Stimulated activated CD4-positive, alpha-beta T cell treated with anti-CD3 and anti-CD28 coated beads, TNF-alpha, amount 100 ng/mL, for 24 hours (primary cell): Measurements from ENCODE around the gene GPATCH2.
A peak's percentile ranks its signal among the peaks of the same experiment; 100 is the strongest.
"Not testable (repeated sequence)": the region's sequence is repeated elsewhere in the genome, so short reads cannot be mapped to it uniquely, and the experiment has no call there.

Experiments
- DNase-seq, 3 experiments: peaks; one replicate each; pipeline ENCODE4 v3.0.0-alpha.2; 2020; ENCODE audit warnings: low read depth in 3 of 3

GPATCH2 gene

DNA sequence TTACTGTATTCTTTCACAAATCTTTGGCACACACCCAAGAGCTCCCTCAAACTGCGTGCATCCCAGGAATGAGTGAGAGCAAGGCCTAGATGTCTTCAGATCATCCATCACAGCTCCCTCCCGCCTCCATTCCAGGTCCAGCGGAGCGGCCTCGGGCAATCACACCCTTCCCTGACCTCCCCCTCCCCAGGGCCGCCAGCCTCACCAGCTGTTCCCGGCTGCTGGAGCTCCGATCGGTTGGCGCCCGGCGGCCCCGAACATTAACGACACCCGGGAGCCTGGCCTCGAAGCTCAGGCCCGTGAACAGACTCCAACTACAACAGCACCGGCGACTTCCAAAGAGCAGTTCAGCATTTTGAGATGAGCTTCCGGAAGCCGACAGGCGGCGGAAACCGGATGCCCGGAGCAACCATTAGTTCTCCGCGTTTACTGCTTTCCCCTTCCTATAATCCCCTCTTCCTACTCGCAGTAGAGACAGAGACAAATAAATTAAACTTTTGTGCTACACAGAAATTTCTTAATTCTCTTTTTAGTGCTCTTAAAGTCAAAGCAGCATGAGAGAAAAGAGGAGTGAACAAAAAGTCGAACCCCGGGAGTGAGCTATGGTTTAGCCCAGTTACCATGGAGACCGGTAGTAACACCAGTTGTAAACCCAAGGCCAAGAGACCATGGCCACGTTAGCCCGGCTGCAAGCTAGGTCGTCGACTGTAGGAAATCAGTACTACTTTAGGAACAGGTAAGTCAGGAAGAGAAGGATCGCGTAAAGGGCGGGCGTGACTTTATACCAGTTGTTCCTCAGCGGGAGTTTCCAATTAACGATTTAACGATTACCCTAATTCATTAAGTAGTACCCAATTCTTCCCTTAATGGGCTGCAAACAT, at the start of gene GPATCH2, which contains the start of gene SPATA17:
TSS of gene GPATCH2 (minus strand) at position 380 of the 881 bp plus-strand sequence. CDS start at position 261, 119 bp downstream.
TSS of gene SPATA17 (plus strand) at position 634 of the 881 bp plus-strand sequence. CDS start at position 669, 35 bp downstream.
- peak; percentile 48 to 64 (median 63) for DNase-seq

DNA sequence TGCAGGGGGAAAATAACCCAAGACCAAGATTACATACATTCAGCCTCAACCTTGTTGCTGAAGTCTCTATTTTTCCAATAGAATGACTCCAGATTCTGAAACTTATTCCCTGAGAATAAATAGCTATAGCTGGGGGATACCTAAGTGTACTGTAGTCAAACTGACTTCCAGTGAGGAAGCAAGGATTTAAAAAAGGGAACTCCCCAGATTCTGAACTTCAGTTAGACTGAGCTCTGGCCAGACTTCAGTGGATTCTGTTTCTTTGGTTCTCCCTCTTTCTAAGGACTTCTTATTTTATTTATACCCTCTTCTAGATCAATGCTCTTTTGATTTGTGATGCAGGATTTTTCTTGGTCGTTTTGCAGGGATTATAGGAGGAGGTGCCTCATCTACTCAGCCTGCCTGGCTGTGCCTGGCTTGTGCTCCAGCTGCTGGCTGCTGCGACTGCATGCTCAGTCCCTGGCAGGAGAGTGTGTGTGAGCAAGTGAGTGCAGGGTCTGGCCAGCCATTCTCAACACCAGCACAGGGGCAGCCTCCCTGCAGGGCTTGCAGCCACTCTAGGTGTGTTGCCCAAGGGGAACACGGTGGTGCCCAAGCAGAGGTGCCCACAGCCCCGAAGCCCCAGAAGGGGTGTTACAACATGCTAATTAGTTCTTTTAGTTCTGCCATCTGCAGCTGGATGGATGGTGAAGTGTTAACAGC, 43.3 kb upstream of the GPATCH2 start:
- no peak for DNase-seq

DNA sequence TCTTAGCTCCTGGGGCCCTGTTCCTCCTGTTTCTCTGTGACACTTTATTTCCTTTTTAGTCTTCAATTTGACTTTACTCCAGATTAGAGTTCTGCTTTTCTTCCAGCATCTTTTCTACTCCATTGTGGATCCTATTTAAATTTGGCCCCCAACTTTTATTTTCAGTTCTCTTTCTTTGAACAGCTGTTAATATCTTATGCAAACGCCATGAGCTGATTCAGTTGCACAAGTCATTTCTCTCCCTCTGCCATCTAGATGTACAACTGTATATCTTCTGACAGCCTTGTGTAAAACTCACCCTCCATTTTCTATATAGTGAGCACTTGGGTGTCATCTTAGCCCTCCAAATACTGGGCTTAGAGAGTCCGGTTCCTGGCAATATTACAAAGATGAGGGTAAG, 42.5 kb upstream of the GPATCH2 start:
- no peak for DNase-seq

DNA sequence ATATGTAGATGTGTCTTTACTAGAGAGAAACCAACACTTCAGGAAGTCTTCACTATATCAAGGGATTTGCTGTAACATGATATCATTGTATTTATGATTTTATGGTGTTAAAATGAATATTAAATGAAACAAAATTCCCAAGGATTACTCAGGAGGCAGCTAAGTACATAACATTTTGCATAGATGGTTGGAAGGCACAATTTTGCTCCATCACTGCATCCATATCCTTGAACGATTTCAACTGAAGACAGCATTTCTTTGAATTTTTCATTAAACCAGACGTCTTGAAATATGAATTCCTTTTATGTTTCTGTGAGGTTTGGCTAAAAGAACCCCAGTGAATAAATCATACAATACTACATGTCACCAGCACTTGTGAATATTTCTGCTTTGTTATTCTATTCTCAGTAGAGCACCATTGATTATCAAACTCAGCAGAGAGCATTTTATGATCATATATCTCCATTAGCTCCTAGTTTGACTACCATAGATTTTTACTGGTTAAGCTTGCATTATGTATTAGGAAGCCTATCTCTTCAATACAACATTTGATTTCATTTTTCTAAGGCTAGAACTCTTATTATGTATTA, 37.6 kb upstream of the GPATCH2 start:
- no peak for DNase-seq

DNA sequence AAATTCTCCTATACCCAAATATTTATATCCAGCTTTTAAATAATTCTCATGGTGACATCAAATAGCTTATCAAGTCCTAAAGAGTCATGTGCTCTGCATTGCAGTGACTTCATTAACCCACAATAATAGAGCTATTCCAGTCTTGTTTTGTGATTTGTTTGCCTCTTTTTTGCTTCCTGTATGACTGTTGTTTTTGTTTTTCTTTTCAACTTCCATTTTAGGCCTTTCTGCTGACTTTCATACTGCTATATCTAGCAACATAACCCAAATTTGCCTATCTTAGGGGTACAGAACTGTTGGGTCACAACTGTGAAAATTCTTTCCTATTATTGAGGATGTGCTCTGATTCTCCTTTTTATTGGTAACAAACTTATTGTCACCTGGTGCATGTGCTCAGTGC, 30.5 kb upstream of the GPATCH2 start:
- no peak for DNase-seq

DNA sequence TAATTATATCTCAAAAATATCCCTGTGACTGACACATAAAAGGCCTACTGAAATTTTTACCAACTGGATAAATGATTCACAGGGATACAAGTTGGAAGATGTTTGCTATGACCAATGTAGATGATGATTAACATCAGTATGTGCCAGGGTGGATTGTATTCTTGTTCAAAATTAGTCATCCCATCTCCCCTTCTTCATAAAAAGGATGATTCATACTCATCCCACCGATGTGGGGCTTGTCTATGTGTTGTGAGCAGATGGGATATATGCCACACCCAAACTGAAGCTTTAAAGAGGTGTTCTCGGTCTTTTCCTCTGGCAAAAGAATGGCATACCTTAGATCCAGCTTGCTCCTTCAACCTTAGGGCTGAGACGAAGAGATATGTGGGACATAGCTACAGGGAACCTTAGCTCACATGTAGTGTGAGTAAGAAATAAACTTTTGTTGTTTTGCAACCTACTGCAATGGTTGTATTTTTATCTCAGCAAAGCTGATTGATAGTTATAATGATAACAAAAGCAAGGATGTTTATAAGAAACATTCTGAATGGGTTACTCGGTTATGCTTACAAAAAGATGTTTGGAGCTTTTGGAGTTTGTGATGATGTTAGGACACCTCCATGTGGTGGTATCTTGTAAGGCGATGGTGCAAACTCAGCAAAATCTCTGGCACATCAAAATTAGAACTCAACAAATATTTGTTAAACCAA, 29.6 kb upstream of the GPATCH2 start:
- no peak for DNase-seq

DNA sequence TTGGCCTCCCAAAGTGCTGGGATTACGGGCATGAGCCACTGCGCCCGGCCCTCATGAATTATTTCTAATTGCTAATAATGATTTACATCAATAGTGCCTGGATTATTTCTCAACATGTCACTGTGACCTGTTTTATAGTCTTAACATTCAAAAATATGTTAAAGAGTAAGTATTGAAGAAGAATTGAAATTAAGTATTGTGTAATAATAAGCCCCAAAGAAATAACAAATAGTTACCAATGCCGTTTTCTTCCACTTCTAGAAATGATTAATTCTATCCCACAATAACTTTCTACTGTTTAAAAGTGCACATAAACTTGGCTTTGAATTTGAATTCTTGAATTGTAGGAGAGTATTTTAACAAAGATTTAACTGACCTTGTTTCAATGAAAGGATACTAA, 19.8 kb upstream of the GPATCH2 start:
- DNase-seq: no peak

DNA sequence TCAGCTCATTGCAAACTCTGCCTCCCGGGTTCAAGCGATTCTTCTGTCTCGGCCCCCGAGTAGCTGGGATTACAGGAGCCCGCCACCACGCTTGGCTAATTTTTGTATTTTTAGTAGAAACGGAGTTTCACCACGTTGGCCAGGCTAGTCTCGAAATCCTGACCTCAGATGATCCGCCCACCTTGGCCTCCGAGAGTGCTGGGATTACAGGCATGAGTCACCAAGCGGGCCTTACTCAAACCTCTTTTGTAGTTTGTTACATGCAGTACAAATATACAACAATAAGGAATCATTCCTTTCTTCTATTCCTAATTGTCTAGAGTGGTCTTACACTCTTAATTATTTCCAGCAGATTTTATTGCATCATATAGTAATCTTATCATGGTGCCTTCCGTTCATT, 16.9 kb upstream of the GPATCH2 start:
- no peak for DNase-seq

DNA sequence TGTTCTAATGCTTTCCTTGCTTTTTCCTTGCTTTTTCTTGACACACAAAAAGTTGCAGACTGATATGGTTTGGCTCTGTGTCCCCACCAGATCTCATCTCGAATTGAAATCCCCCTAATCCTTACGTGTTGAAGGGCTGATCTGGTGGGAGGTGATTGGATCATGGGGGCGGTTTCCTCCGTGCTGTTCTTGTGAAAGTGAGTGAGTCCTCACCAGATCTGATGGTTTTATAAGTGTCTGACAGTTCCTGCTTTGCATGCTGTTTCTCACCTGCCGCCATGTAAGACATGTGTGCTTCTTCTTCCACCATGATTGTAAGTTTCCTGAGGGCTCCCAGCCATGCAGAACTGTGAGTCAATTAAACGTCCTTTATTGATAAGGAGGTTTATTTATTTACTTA, 11.6 kb upstream of the GPATCH2 start:
- DNase-seq: no peak

DNA sequence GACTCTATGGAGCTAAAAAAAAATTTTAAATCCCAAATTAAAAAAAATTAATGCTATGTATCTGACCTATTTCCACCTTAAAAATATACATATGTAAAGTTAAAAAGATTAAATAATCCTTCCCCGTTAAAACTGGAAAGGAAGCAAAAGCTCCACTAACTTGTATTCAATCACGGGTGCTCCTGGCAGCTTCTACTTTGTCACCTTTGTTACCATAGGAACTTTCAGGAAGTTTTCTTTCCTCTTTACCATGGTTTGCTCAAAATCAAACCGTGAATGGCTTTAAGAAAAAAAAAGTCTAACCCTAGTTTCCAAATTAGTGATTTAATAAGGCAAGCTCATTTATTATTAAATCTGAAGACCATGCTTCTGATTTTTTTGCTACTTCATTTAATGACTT, 3.5 kb downstream of the GPATCH2 start:
- DNase-seq: no peak

DNA sequence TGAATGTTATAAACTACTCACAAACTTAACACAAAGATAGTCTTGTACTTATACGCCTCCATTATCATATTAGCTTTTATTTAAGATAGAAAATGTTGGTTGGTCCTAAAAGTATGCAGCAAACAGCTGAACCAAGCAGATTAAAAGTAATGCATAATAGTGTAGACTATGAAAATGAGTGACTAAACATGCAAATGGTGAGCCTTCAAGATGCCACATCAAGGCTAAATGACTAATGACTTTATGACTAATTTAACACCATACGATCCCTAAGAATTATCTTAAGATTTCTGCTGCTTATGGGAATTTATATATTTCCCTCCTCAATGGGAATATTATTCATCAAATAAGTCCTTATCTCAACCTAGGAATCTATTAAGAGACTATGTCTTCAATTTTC, 4.6 kb downstream of the GPATCH2 start:
- no peak for DNase-seq

DNA sequence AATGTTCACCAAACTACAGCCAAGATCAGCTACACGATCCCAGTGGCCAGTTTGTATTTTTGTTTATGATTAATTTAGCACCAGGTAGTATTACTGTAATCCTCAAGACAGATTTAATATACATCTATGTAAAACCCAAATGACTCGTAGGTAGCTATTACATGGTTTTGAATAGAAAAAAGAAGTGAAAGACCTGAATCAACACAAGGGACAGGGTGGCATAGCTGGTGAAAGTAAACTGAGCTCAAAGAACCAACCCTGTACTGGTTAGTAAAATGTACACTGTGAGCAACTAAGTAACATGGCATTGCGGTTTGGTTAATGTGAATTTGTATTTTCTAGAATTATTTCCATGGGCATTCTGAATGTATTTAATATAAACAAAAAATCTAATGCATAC, 8.8 kb downstream of the GPATCH2 start:
- no peak for DNase-seq

DNA sequence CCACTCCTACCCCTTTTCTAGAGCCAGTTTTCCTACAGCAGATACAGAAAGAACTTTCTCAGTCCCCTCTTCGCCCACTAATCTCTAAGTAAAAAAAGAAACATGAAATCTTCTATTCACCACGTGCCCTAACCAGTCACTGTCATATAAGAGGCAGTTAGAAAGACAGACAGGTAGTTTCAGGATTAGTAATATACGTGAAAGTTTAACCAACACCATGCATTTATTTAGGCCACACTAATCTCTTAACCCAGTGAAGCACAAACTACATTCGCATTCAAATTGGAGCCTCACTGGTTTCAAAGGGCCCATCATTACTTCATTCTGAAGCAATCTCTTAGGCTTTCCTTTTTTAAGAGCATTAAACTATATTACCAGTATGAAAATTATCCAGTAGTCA, 10.1 kb downstream of the GPATCH2 start:
- no peak for DNase-seq

DNA sequence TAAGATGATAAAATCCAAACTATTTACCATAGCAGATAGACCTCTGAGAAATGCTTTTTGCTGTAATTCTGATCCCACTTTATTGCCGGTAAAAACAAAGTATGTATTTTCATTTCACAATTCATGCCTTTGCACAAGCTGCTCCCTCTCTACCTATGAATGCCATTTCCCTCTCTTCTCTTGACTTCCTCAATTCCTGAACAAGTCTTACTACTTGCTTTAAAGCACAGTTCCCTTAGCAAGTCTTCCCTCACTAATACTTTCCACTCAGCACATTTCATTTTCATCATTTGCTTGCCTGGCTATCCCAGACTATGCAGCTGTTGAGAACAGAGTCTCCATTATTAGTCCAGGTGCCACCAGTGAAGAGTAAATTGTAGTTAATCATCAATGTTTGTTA, 13.8 kb downstream of the GPATCH2 start:
- no peak for DNase-seq

DNA sequence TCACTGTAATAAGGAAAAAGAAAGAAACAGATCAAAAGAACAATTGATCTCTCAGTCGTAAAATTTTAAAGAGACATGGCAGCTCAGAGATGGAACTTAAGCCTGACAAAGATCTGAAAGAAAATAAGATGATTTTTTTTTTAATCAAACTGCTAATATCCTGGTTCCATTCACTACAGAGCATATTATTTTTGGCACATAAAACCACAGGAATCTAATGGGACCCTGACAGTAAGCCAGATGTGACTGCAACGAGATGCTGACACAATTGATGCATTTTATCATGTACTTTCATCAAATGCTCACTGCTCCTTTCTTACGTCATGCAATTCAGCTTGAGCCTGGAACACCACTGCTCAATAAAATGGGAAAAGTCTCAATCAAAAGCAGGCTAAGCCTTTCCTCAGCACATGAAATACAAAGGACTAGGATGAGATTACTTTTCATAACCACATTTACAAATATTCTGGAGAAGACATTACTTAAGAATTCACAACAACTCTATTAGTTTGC, 16.6 kb downstream of the GPATCH2 start:
- no peak for DNase-seq

DNA sequence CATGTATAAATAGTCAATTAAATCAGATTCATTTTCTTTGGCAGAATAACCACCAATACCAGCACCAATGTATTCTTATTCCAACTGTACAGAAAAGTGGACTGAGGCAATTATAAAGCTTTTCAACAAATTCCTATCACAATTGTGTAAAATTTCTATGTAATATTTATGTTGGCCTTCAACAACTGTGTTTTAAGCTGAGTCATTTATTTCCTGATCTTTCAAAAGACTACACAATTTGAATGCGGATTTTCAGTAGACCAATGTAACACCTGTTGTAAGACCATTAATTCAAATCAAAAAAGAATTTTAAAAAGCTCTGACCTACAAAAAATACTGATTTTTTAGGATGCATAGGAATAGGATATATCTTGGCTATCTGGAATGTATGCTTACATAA, 25.5 kb downstream of the GPATCH2 start:
- DNase-seq: no peak

DNA sequence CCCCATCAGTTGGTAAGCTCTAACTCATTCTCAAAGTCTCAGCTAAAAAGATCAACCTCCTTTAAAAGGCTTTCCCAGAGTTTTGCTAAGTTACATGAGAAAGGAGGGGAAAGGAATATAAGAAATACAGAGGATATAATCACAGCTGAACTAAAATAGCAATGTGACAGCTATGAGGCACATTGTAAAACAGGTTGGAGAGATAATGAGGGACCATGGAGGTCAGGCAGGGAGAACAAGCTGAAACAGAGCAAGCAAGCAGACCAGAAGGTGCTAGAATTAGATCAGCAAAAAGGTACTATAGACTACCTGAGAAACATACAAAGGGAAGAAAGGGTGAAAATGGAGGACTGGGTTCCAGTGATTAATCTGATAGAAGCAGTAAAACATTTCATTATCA, 28.5 kb downstream of the GPATCH2 start:
- no peak for DNase-seq

DNA sequence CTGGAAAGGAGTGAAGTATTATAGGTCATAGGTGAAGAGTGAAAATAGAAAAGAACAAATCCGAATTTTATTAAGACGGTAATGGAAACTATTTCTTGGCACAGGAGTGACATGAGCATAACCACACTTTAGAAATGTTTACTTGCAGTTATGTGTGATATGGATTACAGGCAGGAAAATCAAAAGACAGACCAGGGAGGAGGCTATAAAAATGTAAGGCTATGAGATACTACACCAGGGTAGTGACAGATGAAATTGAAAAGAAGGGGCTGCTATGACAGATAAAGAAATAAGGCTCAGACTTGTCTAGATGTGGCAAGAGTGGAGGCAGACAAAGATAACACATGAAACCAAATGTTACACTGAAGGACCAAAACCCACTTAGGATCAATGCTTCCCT, 31.7 kb downstream of the GPATCH2 start:
- DNase-seq: no peak

DNA sequence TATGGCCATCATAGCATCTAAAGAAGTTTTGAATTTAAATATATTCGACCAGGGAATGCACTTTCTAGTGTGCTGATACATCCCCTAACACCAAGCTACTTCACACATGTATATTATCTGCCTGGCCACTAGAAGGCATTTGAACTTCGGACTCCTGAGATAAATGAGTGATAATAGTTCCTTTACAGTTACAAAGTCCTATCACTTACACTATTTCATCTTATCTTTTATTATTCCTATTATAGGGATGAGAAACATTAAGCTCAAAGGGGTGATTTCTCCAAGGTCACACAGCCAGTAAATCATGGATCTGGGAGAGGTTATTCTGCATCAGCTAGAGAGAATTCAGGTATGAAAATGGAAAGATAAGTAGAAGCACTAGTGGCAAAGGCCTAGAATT, 40.3 kb downstream of the GPATCH2 start:
- DNase-seq: no peak

DNA sequence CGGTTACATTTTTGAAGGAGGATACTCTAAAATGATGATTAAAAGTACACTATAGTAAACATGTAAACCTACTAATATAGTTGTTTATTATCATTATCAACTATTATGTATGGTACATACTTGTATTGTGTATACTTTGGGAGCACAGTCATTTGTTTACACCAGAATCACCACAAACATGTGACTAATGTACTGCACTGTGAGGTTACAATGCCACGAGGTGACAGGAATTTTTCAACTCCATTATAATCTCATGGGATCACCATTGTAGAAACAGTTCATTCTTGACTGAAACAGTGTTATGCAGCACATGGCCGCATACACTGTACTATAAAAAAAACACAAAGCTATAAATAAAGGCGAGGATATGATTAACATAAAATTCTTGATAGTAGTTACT, 44.3 kb downstream of the GPATCH2 start:
- DNase-seq: no peak

DNA sequence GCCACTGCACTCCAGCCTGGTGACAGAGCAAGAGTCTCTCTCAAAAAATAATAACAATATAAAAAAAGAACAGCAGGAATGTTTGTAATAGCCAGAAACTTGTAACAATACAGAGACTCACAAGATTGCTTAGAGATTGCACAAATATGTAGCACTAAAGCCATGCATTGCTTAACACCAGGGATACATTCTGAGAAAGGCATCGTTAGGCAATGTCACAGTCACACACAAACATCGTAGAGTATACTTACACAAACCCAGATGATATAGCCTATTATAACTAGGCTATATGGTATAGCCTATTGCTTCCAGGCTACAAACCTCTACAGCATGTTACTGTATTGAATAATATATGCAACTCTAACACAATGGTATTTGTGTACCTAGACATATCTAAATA, 45.3 kb downstream of the GPATCH2 start:
- DNase-seq: no peak

DNA sequence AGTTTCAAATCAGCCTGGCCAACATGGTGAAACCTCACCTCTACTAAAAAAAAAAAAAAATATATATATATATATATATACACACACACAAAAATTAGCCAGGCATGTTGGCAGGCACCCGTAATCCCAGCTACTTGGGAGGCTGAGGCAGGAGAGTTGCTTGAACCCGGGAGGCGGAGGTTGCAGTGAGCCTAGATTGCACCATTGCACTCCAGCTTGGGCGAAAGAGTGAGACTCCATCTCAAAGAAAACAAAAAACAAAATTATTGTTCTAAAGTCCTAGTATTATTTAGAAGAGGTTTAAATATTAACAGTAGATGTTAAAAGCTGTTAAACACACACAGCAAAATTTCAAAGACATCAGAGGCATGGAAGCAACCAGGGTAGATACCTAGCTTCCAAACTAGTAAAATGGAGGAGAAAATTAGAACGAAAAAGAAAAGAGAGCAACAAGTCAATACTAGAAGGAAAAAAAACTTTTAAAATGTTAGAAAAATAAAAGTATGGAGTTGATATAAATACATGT, 46.5 kb downstream of the GPATCH2 start:
- DNase-seq: not testable (repeated sequence)
